NCI-H774 (cell line): ENCODE data around the gene ADORA2A.

Experiments
- DNase-seq: peaks from one replicate; lab custom pipeline; 2025; lab: John Stamatoyannopoulos, UW

The ADORA2A gene

DNA sequence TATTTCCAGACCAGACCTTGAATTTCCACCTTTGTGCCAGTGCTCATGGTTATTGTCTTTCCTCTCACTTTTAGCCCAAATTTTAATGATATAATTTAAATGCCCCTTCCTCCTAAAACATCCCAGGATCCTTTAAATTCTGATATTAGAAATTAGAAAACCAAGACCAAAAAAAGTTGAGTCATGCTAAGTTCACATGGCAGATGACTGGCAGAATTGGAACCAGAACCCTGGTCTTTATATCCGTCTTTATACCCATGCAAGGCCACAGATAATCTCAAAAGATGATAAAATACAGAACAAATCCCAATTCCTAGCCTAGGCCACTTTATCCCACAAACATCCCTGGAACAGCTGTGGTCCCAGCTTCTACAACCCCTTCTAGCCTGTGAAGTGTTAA, 26.5 kb downstream of the ADORA2A start:
- no peak for DNase-seq

DNA sequence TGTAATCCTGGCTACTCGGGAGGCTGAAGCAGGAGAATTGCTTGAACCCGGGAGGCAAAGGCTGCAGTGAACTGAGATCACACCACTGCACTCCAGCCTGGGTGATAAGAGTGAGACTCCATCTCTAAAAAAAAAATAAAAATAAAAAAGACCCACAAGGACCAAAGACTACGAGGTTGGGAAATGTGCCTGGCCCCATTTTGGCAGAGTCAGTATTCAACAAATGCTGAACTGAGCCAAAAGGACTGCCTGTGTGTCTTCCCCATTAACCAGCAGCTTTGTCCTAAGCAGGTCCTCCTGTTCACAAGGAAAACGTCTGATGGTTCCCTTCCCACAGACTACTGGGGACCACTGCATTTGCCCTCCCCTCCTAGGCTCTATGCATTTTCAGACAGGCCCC, 27.6 kb downstream of the ADORA2A start:
- DNase-seq, result no peak

DNA sequence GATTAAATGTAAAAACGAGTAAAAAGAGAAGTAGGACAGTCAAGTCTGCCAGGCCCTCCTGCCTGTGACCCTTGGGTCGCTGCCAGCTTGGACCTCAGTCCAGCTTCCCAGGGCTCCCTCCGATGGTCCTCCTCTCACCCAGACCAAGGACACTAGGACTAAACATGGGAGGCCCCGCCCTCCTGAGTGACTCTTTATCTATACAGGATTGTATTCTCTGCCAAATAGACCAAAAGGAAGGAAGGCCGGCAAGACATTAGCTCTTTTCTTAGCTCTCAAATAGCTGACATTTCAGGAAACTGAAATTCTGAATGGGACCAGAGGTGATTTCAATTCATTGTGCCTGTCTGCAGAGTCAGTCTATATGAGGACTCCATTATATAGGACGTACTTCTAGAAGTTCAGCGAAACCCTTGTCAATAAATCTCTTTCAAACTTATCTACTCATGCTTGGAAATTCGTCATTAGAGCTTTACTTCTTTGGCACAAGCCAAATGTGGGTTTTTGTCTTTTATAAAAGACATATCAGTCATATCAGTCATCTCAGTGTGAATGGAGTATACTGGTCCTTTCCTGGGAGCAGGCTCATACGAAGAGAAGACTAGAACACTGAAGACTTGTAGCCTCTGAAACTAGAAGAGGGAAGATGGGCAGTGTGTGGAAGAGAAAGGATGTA, 28.5 kb downstream of the ADORA2A start:
- no peak for DNase-seq

DNA sequence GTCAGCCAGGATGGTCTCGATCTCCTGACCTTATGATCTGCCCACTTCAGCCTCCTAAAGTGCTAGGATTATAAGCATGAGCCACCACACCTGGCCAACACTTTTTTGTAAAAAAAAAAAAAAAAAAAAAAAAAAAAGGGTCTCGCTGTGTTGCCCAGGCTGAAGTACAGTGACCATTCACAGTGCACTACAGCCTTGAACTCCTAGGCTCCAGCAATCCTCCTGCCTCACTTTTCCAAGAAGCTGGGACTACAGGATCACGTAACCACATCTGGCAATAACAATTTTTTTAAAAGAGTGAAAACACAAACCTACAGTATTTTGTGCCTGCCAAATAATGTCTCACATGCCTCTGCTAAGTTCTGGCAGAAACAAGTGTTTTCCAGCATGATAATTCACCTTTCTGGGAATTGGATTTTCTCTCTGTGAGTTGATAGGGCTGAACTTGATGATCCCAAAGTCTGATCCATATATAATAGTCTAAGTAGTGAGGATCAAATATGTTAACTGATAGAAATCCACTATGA, 30.6 kb downstream of the ADORA2A start:
- DNase-seq, result no peak

DNA sequence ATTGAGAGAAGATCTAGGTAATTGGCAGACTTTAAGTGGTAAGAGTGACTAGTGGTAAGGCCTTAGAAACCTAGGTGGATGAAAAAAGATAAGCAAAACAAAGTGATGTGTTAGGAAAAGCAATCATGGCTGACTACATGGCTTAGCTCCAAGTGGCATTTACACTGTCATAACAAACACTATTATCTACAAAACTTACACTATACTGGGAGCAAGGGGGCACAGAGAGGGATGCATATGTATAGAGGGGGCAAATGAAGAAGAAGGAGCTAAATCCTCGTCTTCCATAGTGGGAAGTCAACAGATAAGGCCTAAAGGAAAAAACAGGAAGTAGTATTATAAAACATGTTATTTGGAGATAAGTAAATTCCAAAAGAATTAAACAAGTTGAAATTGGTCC, 32.5 kb downstream of the ADORA2A start:
- DNase-seq, result no peak

DNA sequence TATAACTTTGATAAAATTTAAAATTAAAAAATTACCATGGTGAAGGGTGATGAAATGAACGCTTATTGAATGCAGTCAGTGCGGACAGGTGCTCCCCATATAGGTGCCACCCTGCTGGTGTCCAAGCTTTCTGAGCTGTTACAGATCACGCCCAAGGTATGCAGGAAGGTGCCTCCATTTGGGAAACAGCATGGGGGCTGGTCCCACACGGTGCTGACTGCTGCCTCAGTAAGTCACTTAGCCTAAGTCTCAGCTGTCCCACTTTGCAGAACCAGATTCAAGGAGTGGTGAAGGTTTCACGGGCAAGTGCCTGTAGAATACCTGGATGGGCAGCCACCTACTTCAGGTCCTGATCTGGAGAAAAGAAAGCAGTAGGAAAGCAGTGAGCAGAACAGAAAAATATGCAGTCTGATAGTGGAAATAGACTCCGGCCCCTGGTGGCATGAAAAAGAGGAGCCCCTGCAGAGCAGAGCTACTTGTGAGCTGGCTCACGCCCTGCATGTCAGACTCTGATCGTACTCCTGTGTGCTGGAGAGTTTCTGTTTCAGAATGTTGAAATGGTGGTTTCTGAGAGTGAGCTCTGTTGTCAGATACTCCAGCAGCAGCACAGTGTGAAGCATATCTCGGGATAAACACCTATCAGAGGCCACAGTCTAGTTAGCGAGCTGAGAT, 33.2 kb downstream of the ADORA2A start:
- no peak for DNase-seq

DNA sequence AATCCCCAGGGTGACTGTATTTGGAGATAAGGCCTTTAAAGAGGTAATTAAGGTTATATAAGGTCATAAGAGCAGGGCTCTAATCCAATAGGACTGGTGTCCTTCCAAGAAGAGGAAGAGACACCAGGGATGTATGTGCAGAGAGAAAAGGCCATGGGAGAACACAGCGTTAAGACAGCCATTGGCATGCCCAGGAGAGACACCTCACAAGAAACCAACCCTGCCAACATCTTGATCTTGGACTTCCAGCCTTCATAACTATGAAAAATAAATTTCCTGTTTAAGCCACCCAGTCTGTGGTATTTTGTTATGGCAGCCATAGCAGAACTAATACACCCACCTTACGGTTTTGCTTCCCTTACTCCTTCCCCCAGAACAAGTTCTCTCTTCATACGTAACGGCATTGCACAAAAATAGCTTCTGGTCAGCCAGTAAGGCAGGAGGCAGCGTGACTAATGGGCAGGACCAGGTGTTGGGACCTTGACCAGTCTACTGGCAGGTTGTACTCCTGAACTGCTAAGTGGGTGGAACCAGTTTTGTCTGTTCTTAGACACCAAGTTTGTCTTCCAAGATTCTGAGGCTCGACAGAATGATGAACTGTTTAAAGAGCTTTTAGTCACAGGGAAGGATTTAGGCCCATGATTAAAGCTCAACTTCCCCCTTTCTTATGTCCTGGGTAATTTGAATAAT, 35.8 kb downstream of the ADORA2A start:
- DNase-seq, result no peak

DNA sequence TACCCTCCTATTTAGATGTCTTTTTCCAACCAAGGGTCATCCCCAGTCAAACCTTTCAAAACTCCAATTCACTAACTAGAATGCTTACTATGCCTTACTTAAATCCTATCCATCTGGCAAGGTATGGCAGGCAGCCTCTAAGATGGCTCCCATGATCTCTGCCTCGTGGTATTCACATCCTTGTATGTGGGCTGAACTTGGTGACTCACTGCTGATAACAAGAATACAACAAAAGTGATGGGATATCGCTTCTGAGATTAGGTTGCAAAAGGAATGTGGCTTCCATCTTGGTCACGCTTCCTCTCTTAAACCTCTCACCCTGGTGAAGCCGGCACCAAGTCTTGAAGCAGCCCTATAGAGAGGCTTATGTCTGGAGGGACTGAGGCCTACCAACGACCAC, 38.2 kb downstream of the ADORA2A start:
- DNase-seq, result no peak

DNA sequence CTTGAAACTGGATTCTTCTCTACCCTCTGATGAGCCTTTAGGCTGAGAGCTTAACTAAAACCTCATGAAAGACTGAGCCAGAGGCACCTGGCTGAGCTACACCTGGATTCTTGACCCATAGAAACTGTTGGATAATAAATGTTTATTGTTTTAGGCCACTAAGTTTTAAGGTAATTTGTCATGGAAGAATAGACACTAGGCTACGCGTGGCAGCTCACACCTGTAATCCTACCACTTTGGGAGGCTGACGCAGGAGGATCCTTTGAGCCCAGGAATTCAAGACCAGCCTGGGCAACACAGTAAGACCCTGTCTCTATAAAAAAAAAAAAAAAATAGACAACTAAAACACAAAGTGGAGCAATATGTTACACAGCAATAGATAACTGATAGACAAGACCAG, 38.6 kb downstream of the ADORA2A start:
- no peak for DNase-seq

DNA sequence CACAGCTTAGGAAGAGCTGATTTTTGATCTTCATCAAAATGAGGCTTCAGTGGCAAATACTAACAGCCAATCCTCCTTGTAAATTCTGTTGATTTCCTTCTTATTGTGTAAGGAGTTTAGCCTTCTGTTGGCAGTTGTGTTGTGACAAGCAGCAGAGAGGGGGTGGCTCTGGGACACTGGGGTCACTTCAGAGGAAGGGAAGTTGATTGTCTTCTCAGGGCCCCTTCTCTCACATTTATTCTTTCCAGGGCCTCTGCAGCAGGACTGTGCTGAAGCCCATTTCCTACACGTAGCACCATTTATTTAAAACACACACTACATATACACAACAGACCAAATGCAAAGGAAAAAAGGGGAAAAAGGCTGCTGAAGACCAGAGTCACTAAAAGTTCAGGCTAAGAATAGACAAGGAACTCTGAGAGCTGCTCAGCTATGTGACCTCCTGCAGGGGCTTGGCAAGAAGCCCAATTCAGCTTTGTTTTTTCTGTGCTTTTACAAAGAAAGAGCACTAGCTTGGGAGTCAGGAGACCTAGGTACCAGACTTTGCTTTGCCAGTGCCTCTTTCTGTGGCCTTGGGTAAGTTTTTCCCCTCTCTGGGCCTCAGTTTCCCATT, 39.4 kb downstream of the ADORA2A start:
- no peak for DNase-seq

DNA sequence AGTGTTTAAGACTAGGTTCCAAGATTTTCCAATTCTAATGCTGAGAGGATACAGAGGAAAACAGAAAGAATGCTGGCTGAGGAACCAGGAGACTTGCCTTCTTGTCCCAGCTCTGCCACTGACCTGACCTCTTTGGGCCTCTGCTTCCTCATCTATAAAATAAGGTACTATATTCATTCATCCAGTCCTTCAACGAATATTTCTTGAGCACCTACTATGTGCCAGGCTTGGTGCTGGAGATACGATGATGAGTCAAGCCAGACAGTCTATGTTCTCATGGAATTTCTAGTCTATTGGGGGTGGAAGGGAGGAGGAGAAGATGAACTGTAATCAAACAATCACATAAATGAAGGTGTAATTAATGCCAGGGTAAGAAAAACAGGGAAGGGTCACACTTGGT, 39.9 kb downstream of the ADORA2A start:
- no peak for DNase-seq

DNA sequence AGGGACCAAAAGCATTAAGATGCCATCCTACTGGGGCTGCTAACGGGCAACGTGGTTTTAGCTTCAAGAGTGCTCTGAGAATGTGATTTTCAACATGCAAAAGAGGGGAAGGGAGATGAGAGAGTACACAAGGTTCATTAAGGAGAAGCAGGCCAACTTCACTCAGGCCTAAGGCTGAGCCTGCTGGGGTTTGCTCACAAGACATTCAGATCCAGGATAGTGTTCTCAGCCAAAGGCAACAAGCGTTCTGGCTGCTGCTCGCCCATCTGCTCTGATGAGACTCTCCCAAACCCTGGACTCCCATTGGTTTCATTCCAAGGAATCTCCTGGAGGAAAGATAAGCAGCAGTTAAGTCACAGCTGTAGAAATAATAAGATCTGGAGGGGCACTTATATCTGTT, 44.2 kb downstream of the ADORA2A start:
- no peak for DNase-seq

DNA sequence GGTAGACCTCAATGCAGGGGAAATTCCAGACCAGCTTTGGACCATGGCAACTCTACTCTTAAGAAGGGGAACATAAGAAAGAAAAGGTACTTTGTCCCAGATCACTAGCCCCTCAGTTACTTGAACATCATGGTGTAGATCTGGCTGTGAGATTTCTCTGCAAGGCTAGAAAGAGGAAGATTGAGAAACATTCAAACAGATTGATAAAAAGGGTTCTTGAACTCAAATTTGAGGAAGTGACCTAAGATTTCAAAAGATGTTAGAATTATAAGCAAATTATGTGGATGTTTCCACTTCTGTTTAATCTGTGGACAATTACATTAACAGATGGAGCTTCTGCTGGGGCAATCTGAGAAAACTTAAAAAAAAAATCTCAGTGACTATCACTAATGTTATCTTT, 45.9 kb downstream of the ADORA2A start:
- DNase-seq, result no peak

DNA sequence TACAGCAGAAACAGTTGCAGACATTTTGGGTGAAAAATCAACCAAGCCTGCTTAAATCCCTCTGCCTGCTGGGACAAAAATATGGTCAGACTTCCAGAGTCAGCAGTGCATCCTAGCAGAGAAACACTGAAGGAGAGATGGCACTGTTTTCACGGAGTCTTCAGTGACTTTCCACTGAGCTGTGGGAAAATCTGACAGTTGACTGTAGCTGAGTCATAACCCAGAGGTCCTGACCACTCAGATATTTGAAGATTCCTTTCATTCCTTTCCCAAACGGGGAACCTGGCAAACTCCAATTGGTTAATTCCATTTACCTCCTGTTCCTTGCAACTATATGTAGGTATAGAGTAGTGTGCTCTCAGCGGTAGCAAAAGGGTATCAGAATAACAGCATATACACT, 46.8 kb downstream of the ADORA2A start:
- no peak for DNase-seq

DNA sequence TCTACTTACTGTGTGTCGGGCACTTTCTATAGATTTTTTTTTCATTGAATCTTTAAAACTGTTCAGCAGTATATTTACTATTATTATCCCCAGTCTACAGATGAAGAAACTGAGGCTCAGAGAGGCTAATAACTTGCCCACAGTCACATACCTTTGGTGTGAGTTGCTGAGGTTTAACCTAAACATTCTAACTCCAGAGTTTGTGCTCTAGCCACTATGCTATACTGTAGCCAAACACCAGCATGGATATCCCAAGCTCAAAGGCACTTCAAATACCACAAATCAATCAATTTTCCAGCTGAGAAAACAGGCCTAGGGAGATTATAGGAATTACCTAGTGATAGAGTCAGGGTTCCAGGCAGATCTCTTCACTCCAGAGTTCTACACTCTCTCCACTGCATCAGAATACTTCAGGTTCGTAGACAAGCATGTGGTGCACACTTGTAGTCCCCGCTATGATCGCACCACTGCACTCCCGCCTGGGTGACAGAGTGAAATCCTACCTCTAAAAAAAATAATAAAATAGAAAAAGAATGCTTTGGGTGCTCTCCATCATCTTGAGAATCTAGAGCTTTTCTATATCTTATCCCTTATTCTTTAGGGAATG, 47.4 kb downstream of the ADORA2A start:
- no peak for DNase-seq

DNA sequence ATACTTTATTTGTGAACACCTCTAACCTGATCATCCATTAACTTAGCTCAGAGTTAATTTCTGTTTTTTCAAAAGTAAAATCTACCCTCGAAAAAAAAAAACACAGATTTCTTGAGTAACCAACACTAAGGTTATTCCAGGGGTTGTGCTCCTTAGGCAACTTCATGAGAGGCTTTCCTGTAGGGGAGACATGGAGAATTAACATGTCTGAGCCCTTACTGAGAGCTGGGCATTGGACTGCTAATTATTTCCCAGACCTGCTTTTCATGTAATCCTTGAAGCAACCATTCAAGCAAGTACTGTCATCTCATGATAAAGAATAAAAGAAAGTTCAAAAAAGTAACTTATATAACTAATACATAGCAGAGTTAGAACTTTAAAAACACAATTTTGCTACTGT, 54.2 kb downstream of the ADORA2A start:
- DNase-seq, result no peak

DNA sequence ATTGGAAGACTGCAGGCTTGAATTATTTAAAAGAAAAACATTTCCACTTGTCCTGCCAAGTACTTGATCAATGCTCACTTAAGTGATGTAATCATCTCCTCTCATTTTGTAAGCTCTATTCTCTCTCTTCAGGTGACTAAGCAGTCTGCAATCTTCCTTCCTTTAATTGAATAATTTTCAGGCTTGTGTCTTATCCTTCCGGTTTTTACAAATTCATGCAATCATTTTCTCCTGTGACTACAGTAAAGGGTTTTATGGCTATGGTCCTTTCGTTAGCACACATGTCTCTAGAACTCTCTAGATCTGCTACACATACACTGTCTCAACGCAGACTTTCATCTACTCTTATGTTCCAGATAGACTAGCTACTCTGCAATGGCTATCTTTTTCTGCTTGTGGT, 55.2 kb downstream of the ADORA2A start:
- no peak for DNase-seq

DNA sequence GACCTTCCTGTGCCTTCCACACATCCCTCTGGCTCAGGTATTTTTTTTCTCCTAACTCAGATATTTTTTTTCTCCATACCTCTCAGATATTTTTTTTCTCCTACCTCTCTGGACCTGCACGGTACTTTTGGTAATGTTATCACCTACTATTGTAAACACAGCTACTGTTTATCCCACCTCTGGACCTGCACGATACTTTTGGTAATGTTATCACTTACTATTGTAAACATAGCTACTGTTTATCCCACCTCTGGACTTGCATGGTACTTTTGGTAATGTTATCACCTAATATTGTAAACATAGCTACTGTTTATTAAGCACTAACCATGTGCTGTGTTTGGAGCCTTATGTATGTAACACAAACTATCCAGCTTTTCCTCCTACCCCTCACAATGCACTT, 55.6 kb downstream of the ADORA2A start:
- DNase-seq, result no peak

DNA sequence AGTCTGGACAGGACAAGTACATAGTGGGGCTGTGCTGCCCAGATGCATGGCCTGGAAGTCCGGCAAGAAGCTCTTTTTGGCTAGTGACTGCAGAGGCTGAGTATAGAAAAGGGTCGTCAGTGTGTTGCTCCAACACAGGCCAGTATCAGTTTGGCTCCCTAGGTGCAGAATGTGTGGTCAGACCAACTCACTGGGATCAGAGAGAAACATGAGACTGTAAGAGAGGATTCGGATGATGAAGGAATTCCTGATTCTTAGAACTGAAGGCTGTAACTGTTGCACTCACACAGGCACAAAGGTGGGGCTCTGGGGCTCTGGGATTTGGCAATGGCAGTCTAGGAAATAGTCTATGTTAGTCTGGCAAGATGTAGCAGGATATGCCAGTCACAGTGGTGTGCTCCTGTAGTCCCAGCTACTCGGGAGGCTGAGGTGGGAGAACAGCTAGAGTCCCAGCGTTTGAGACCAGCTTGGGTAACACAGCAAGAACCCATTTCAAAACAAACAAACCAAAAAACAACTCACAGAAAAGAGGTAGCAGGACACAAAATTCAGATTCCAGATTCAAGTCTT, 56.7 kb downstream of the ADORA2A start:
- no peak for DNase-seq

DNA sequence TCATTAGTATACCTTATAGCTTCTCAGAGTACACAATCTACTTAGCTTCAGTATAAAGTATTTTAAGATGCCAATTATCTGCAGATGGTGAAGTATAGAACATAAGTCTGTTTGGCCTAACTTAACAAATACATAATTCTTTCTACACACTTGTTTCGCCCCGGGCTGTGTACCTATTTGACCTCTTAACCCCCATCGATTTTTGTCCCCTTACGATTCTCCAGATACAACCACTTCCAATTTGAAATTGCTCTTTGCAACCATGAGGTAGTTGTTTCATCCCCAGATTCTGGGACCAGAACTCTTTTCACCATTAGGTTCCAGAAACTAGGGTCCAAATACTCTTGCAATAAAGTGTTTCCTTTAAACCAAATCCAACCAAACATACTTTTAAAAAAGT, 57.8 kb downstream of the ADORA2A start:
- DNase-seq, result no peak

DNA sequence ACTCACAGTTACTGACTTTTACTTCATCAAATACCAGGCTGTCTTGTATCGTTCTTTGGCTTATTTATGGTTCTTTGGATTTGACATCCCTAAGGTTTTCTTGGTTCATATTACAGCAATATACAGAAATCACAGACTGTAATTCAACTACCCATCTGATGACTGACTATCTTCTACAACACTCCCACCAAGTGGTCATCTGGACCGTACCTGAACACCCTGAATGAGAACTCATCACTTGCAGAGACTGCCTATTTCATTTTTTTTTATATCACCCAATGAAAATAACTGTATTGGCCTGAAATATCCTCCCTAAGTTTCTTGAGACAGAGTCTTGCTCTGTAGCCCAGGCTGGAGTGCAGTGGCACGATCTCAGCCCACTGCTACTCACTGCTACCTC, 58.2 kb downstream of the ADORA2A start:
- DNase-seq, result no peak

DNA sequence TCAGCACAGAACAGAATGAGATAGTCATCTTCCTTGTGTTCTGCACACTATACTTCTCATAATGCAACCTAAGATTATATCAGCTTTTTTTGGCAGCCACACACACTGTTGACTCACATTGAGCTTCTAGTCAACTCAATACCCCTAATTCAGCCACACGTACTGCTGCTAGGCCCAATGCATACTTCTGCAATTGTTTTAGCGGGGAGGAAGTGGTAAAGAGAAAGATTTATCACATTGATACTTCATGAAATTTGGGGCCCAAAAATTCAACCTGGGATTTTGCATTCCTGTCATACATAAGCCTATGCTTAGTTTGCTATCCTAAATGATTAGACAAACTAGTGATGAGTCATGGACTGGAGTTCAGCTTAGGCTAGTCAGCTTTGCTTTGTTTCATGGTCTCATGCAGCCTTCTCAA, 59.1 kb downstream of the ADORA2A start:
- no peak for DNase-seq
